HG02678 (cell line): Measurements from ENCODE around the gene TNIK.
A peak's percentile ranks its signal among the peaks of the same experiment; 100 is the strongest.

Source experiments
- ATAC-seq: cut with Tn5 transposase; IDR thresholded peaks from one replicate; pipeline ENCODE4 v1.9.1; 2021; ENCODE audit warnings: mild to moderate bottlenecking, moderate library complexity; ENCODE audit not compliant: unreplicated experiment

Gene TNIK

DNA sequence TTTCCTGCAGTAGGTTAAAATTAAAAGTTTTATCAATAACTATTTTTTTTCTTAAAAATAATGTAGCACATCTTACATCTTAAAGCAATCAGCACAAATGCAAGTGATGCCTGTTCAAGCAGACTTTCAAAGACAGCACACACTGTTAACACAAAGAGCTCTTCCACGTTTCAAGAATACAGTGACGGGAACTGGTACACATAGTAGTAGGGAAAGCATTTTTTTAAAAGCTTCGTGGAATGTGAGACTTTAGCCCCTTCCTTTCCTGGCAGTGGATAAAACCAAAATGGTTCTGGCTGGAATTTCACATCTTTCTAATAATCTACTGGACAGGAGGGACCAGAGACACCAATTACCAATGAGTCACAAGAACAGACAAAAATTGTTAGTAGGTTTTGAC lies 400.2 kb downstream of the TNIK start:
- ATAC-seq = no peak

DNA sequence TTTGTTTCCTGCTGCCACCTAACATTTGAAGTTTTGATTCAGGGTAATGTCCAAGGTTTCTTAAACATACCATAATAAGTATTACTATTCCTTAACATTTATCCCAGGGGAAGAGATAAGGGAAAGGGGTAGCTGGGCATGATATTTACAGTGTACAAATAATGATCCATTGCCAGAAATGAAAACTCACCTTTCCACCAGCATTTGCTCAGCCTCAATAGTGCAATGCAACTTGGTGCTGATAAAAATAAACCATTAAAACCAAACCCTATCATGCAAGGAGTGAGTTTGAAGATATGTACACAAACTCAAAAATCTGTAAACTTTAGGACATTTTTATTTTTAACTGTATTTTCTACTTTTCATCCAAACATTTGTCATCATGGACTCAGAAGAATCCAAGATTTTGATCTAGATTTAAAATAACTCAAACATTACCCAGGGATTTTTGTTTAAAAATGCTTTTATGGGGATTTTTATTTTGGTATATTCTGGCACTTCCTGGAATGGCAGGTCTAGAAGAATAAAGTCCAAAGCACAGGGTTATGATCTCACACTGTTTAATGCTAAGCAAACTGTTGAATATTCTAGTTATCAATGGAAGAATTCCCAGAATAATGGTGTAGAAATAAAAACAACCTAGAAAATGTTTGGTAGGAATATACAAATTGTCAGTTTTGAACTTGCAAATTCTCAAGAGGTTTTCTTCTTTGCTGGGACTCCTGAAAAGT lies 401.2 kb downstream of the TNIK start:
- ATAC-seq = no peak

DNA sequence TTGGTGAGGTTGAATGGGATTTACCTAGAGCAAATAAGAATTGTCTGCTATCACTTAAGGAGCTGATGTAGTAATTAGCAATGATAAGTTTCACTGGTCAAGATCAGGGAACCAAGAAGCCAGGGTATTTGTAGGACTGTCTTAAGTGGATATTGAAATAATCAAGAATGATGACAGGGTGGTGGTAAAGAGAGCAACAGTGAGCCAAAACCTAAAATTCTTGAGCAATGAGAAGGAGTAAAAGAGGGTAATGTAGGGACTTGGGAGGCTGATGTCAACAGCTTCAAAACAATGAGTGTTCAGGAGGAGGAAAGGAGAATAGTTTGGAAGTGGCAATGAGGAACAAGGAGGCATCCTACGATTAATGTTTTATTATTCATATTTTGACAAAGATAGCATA lies 402.1 kb downstream of the TNIK start:
- no peak for ATAC-seq

DNA sequence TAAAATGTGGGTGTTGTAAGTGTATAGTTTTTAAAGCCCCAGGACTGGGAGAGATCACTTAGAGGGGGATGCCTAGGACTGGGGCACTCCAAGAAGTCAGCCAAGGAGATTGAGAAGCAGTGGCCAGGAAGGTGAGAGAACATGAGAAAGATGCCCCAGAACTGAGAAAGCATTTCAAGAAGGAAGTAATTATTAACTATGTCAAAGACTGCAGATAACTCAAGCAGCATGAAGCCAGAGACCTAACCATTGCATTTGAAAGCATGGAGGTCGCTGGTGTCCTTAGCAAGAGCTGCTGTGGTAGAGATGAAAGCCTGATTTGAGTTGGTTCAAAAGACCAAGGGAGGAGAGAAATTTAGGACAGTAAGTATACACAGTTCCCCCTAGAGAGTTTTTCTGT lies 403.1 kb downstream of the TNIK start:
- no peak for ATAC-seq

DNA sequence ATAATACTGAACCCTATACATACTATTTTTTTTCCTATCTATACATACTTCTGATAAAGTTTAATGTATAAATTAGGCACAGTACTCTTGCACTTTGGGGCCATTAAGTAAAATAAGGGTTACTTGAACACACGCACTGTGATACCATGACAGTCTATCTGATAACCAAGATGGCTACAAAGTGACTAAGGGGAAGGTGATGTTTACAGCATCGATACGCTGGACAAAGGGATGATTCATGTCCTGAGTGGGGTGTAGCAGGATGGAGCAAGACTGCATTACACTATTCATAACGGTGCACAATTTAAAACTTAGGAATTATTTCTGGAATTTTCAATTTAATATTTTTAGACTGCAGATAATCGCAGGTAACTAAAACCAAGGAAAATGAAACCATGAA lies 403.7 kb downstream of the TNIK start:
- ATAC-seq = no peak

DNA sequence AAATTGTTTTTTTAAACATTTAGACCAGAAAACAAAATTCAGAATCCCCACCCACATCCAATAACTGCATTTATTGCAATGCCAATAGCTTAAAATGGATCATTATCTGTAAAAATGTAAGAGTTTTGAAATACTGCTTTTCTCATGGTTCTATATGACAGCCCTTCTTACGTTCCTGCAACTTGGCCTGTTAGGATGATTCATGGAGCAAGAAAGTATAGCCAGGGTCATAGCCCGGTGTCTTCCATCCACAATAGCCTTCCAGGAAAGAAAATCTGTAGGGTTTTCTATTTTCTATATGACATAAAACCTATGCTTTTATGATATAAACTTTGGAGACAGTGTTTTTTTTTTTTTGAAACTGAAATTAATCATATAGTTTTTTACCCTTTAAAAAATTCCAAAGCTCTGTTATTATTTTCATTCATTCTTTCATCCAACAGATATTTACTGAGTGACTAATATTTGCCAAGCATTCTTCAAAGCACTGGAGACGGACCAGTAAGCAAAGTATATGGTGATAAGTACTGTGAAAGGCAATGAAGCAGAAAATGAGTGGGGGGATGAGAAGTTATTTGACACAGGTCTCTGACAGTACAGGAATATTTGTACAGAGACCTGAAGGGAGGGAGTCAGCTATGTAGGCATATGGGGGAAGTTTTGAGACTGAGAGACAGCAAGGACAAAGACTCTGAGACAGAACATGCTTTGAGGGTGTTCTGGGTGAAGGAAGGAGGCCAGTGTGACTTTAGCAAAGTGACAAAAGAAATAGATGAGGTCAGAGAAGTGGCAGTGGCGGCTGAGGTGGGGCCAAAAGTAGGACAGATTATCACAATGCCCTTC lies 404.6 kb downstream of the TNIK start:
- ATAC-seq = no peak

DNA sequence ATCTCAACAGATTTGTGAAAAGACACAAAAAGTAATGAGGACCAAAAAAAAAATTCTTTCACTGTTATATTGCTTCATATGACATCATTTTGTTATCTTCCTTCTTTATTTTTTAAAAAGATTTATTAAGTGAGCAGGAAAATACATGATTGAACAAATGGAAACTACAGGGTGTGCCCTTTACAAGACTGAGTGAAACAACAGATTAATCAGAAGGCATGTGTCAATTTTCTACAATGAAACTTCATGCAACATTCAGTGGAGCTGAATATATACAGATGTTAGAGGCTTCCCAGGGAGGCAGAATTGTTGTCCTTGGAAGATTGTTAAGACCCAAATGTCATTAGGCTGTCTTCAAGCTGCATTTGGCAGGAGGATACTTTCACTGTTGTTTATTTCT lies 405.3 kb downstream of the TNIK start:
- no peak for ATAC-seq

DNA sequence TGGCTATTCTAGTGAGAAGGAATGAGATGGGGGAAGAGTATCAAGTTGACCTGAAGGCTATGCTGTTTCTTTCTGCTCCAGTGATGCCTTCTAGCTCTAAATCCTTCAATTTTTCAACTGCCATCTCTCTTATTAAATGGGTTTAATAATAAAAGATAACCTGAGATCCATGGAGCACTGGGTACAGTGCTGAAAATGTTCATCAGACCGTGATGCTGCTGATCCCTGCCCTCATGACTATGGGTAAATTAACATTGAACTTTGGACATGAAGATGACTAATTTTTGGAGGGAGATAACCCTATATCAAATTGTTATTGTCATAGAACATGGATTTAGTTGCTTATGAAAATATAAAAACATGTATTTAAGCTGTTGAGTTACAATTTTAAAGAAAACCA lies 406.0 kb downstream of the TNIK start:
- ATAC-seq = no peak

DNA sequence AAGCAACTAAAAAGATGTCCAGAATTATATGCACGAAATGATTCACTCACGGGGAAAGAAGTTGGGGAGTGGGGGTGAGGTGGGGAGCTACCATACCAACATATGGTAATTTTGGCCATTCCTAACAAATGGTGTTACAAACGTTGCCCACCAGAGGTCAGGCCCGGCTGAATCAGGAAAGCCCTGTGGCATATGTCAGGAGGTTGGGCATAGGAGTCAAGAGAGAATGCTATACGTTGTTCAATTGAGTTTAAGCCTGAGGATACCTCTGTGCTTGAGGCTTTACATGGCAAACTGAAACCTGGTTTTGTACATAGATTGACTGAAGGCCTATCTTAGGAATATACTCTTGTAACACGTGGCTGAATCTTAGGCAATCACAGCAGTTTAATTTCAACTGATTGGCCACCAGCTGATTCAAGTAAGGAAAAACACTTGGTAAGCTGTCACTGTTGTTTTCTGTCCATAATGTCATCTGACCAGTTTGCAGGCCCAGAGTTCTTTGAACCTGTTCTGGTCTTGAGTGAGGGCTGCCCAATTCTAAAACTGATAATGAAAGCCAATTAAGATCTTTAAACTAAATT lies 410.3 kb downstream of the TNIK start:
- ATAC-seq = peak; percentile 94

DNA sequence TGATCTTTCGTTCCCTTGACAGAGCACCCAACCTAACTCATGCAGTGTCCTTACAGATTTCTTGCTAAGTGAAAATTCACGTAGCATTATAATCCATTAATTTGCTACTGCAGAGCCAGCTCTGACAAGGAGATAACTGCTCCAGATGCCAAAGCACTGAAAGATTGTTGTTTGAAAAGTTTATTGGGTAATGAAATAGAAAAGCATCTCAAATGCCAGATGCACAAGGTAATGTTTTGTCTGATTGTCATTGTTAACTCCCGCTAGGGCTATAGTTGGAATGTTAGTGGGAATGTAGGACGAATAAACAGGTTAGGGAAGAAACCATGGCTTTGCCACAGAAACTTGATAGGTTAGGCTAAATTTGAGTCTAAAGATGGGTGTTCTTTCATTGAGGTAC lies 413.4 kb downstream of the TNIK start:
- no peak for ATAC-seq

DNA sequence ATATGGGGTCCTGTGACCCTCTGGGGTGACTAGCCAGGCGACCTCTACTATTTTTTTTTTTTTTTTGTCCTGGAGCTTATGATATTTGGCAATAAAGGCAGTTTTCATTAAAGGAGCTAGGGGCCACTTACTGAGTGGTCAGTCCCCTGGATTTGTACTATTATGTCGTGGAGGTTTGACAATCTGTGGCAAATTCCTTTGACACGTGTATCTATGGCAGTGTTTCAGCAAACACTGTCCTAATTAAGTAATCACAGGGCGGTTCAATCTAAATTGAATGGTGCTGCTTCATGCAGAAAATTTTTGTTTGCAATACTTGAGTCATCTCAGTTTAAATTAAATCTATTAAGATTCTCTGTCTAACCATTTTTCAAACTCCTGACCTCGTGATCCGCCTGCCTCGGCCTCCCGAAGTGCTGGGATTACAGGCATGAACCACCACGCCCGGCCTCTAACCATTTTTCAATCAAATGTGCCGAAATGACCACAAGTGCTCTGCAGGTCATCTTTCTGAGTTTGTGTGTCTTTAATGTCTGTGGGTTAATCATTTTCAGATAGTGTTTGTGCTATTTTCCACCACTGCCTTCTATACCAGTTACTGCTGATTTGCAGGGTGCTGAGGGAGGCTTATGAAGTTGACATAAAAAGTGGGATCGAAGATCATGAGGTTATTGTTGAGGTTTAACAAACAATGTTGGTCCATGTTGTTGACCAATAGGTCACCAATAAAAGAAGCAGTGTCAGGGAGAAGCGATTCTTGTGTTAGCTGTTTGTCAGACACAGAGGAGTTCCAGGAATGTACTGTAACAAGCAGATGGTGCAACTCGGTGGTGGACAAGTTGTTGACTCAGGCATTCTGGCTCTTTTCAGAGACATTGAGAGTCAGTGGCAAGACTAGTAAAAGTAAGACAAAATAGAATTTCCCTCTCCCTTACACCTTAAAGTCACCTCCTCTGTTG lies 415.1 kb downstream of the TNIK start:
- no peak for ATAC-seq

DNA sequence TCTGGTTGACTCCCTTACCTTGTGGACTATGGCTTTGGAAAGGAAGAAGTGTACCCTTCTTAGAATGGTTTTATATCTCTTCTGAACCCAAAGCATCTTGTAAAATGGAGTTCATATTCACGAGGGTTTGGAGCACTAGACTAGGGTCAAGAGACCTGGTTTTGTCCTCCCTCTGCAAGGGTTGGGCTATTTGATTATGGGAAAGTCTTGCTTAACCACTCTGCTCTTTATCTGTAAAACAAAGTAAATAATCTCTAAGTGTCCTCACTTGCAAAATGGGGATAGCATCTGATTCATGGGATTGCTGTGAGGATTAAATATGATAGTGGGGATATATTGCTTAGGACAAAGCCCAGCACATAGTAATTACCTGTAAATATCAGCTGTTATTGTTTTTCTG lies 415.8 kb downstream of the TNIK start:
- no peak for ATAC-seq

DNA sequence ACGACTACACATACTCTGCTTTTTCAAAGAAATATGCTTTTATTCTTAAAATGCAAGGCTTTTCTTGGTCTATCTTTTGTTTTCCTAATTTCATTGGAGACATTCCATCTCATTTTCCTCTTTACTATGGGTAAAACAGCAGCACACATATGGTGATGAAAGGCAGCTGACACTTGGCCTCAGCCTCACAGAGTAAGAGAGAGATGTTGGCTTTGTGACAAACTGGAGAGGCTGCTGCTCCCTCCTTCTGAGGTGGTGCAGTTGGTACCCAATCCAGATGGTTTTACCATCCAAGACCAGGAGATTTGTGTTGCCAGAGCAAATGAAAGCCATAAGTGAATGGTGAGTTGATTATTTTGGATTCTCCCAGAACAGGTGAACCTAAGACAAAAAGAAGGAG lies 420.5 kb downstream of the TNIK start:
- ATAC-seq = no peak

DNA sequence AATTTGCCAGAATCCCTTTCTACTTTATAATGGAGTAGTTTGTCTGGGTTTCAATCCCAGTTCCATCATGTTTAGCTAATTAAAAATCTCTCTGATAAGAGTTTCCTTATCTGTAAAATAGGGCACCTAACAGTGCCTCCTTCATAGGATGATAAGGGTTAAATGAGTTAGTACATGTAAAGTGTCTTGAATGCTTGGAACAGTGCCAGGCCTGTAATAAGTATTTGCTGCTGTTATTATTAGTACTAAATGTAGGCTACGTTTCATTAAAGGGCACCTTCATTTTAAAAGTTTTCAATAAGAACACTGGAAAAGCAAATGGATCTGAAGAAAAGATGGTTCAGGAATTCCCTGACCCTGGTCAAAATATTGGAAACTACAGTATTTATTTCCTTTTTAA lies 421.9 kb downstream of the TNIK start:
- ATAC-seq = no peak

DNA sequence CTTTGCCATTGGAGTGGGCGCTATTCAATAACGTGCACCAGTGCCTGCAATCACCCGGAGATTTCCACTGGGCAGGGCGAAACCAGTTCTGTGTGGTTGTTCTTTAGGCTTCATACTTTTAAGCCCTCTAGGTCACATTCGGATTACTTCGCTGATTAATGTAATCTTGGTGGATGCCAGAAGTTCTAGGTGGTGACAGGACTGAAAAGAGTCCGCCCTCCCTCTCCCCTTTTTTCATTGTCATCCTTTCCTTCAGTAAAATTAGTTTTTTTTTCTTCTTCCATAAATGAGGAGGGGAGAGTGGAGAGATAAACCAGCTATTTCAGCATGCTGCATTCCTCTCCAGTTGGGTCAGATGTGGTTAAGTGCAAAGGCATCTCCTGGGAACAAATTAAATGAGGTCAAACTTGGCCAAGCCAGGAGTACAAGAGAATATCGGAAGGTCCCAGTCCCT lies 431.4 kb downstream of the TNIK start:
- ATAC-seq = no peak

DNA sequence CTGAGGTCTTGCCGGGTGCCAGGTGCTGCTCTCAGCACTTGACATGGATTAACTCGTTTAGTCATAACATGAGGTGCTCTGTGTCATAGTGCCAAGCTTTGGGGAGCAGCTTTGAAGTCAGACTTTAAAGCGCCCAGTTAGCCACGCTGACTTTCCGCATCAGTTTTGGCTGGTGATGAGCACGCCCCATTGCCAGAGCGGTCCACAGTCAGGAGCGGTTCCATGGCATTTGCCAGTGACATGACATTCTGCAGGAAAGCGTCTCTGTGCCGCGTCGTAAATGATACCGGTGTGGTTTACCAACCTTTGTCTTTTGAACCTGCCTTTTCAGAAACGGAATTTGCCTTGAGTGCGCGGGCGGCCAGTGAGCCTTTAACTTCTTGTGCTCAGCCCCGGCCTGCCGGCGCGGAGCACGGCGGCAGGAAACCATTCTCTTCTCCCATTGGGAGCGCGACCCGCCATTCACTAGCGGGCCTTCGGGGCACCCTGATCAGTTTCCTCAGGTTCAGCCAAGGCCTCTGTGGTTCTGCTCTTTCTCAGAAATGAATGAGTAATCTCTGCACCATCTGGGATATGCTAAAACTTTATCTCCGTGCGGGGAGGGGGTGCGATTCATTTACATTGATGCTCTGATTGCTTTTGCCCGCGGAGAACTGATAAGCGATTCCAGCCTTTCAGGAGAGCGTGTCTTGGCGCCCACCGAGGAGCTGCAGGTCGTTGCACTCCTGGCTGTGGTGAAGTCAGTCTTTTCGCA lies 432.0 kb downstream of the TNIK start:
- ATAC-seq = peak; percentile 84

DNA sequence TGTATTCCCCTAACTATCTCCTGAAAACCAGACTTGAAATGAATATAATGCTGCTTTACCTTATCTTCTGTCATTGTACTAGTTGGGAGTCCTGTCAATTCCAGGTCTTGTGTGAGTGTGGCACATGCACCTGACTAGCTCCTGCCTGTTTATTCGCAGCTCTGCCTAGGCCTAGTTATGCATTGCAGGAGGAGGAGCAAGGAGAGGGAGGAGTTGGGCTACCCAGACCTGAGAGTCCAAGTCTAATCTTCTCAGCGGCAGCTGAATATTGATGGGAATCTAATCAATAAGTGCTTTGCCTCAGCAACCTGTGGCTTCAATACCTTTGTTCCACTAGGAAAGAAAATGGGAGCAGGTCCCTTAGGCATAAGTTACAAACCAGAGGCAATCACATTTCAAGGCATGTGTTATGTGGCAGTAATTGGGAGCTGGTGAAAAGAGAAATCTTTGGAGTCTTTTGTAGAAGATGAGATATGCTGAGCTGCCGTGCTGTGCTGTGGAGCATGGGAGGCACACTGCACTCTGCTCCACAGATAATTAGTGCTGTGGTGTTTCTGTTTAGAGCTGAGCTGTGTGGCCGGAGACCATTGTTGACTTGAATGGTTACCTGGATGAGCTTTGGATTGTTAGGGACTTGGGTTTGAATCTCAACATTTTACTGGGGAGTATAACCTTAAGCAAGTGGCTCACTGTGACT lies 433.5 kb downstream of the TNIK start, which contains the start of gene SLC2A2:
Gene SLC2A2, minus strand, starts transcription at position 124 of the 697 bp plus-strand sequence. Its CDS starts 50 bp downstream, at position 74.
- ATAC-seq = no peak

DNA sequence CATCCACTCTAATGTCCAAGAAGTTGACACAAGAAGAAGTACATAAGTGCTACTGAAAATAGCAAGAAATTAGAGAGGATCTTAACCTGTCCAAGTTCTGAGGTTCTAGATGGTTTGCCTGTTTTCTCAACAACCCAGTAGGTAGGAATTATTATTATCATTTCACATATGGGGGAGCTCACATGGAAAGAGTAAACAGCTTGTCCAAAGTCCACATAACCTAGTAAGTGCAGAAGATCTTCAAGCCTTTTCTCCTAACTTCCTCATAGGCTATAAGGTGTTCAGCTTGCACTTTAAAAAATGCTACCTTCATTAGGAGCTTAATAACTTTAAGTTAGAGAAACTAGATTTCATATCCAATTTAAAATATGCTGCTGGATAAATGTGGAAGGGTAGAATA lies 436.6 kb downstream of the TNIK start:
- no peak for ATAC-seq

DNA sequence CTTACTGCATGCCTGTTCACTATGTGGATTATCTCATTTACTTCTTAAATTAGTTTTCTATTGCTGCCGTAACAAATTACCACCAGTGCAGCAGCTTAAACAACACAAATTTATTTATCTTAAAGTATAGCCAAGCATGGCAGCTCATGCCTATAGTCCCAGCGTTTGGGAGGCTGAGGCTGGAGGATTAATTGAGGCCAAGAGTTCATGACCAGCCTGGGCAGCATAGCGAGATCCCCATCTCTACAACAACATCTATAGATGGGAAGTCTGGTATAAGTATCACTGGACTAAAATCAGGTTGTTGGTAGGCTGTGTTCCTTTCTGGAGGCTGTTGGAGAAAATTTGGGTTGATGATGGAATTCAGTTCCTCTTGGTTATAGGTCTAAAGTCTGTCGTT lies 438.8 kb downstream of the TNIK start:
- ATAC-seq = no peak
